Measurements from ENCODE around the gene UNKL.
"Not testable (repeated sequence)": the region's sequence is repeated elsewhere in the genome, so short reads cannot be mapped to it uniquely, and the experiment has no call there.

UNKL gene

DNA sequence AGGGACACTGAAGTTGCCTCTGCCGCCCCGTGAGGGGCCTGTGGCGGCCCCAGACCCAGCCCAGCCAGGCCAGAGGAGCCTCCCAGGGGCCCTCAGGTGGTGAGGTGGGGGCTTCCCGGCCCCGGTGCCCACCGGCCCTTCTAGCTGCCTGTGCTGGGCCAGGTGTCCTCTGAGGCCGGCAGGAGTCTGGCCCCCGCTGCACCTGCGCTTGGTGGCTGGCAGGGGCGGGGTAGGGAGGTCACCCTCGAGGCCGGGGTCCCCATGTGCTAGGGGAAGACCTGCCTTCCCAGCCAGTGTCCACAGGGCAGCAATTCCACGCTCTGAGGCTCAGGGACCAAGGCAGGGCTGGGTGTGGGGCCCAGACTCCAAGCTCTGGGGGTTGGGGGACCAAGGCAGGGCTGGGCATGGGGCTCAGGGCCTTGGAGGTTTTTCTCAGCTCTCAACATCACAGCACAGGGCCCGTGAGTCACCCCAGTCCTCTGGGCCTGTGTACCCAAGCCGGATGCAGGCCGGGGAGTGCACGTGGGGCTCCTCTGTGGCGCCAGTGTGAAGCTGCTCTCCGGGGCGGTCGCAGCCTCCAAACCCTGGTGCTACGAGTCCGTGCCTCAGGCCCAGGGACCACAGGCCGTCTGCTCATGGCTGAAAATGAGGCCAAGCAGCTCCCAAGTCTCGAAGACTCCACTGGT is 31.2 kb upstream of the UNKL start:
- DNase-seq = no peak

GRCh38 chr16:1444730-1445517 is 30.4 kb upstream of the UNKL start:
- DNase-seq = no peak

DNA sequence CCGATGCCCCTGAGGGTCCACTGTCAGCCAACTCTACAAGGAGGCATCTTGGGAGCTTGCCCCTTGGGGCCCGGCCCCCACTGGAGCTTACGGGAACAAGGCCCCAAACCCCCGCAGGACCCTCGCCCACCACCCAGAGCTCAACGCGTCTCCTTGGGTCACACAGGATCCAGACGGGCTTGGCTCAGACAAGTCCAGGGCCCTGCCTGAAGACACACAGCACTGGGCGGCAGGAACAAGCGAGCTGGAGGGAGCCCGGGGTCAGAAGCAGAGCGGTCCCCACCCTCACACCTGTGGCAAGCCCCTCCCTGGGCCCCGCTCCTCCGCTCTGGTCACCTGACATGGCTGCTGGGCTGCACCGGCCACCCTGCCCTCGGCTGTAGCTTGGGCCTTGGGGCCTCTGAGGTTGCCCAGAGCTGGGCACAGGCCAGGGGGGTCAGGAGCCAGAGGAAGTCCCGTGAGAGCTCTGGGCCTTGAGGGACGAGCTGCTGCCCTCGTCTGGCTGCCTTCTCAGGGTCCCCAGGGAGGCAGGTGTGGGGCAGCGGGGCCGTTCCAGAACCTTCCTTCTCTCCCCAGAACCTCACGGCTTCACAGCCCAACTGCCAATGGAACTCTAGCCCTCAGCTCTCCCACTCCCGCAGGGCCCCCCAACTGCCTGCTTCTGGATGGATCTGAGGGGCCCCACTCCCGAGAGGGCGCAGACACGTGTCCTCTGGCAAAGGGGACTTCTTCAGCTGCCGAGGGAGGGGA is 29.7 kb upstream of the UNKL start, which contains the start of gene CCDC154:
TSS of gene CCDC154 (minus strand) at position 577 of the 750 bp plus-strand sequence. CDS start at position 343, 234 bp downstream.
- no peak for DNase-seq

- no peak for DNase-seq
These were observed 29.0 kb upstream of the UNKL start for GRCh38 chr16:1443403-1443973.

GRCh38 chr16:1442697-1443096 is 28.2 kb upstream of the UNKL start:
- no peak for DNase-seq

GRCh38 chr16:1441391-1441829 is 26.9 kb upstream of the UNKL start:
- DNase-seq = no peak

DNA sequence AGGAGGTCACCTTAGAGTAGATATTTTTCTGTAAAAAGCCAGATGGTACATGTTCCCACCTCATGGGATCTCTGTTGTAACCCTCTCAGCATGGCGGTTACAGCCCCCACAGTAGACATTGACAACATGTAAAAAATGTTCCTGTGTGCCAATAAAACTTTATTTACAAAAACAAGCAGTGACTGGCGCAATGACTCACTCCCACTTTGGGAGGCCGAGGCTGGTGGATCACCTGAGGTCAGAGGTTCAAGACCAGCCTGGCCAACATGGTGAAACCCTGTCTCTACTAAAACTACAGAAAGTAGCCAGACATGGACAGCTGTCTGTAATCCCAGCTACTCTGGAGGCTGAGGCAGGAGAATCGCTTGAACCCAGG is 25.2 kb upstream of the UNKL start:
- not testable (repeated sequence) for DNase-seq

DNA sequence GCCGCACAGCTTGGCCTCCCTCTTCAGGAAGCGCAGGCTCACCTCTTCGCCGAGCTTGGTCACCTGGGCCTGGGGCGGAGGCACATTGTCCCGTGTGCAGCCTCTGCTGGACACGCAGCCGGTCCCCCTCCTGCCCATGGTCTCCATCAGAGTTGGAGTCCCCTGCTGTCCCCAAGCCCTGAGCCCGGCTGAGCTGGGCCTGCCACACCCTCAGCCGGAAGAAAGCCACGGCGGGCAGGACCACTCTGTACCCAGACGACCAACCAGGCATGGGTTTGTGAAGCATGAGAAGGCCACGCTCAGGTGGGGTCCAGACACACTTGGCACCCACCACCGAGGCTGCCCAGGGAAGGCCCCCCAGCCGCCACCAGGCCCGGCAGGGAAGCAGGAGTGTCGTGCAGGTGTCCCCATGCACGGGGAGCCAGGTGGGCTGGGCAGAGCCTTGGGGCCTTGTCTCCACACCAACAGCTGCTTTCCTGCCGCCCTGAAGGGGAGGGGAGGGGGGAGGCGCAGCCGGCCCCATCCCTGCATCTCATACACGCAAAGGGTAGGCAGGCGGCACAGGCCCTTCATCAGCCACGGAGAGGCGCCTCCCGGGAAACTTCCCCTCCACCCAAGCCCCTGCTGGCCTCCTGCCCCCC is 24.7 kb upstream of the UNKL start:
- no peak for DNase-seq

GRCh38 chr16:1438229-1439057 is 23.9 kb upstream of the UNKL start:
- no peak for DNase-seq

- DNase-seq = no peak
These were observed 23.1 kb upstream of the UNKL start for GRCh38 chr16:1437606-1438005.

GRCh38 chr16:1436731-1437355 is 22.3 kb upstream of the UNKL start:
- DNase-seq = no peak

DNA sequence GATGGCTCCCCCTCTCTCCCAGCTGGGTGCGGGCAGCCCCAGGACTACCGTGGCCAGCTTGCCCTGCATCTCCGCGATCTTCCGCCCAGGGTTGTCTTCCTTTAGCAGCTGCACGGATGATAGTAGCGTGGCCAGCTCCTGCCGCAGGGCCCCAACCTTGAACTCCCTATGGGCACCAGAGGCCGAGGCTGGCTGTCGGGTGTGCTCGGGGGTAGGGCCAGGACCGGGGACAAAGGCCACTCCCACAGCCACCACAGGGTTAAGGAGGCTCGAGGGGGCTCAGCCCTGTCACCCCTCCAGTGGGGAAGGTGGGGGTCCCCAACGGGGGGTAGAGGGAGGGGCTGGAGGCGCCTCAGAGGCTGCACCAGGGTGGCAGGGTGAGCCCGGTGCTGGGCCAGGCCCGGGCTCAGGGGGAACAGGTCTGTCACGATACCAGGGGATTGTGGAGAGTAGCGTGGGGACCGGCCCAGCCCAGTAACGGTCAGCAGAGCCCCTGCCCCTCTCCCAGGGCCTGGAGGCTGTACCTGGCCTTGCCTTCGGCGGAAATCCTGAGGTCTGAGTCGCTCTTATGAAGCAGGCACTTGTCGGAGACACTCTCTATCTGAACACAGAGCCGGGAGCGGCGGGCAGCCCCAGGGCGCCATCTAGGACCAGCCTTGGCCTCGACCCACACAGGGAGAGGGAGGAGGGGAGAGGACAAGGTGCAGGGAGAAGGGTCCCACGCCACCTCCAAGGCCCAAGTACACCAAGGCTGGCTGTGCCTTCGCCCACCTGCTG is 21.6 kb upstream of the UNKL start:
- no peak for DNase-seq

- DNase-seq = no peak
These were observed 20.4 kb upstream of the UNKL start for GRCh38 chr16:1434644-1435592.

DNA sequence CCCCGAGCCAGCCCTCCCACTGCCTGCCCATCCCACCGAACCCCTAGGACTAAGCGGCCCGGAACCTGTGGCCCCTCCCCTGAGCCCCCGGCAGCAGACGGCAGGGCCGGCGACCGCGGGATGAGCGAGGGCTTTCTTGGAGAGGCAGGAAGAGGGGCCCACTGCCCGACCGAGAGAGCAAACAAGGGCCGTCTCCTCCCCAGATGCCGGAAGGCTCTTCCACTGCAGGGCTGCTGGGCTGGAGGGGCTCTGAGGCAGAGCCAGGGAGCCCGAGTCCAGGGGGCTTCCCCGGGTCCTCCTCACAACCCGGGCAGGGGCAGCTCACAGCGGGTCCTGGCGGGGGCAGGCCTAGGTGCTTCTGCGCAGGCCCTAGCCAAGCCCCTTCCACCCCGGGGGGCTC is 19.3 kb upstream of the UNKL start:
- DNase-seq = no peak

DNA sequence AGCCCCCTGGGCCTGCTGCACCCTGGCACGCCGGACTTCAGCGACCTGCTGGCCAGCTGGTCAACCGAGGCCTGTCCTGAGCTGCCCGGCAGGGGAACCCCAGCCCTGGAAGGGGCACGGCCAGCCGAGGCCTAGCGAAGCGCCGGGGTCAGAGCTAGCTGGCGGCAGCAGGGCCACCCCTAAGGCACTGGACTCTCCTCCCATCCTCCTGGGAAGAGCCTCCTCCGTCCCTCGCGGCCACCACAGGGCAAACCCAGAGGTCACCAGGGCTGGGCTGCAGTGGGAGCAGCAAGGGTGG is 18.7 kb upstream of the UNKL start:
- no peak for DNase-seq

DNA sequence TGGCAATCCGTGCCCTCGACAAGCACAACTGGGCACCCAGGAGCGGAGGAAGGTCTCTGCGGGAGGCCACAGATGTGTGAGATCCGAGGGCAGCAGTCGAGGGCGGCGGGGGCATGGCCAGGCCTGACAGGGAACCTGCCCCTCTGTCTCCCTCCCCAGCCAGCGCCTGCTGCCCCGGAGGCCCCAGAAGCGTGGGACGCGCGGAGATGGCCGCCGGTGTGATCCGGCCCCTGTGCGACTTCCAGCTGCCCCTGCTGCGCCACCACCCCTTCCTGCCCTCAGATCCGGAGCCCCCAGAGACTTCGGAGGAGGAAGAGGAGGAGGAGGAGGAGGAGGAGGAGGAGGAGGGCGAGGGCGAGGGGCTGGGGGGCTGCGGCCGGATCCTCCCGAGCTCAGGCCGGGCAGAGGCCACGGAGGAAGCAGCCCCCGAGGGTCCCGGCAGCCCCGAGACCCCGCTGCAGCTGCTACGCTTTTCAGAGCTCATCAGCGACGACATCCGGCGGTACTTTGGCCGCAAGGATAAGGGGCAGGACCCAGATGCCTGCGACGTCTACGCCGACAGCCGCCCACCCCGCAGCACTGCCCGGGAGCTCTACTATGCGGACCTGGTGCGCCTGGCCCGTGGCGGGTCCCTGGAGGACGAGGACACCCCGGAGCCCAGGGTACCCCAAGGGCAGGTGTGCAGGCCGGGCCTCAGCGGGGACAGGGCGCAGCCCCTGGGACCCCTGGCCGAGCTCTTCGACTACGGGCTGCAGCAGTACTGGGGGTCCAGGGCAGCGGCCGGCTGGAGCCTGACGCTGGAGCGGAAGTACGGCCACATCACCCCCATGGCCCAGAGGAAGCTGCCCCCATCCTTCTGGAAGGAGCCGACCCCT is 18.1 kb upstream of the UNKL start:
- DNase-seq = no peak

- no peak for DNase-seq
These were observed 17.2 kb upstream of the UNKL start for GRCh38 chr16:1431497-1432270.
